Measurements from ENCODE around the gene MUTYH.
"Not testable (repeated sequence)": the region's sequence is repeated elsewhere in the genome, so short reads cannot be mapped to it uniquely, and the experiment has no call there.

Gene MUTYH

GRCh38 chr1:45297666-45298356 is 42.4 kb downstream of the MUTYH start:
- H3K4me3 ChIP-seq (ENCODE audit: low read length), result no peak overlapping the region
- no peak for DNase-seq (ENCODE audit: low read depth)
- TF ChIP-seq CTCF (conservative IDR thresholded peaks at IDR 0.05; ENCODE audit: low read depth, low read length), result no peak

- H3K4me3 ChIP-seq (ENCODE audit: low read length), result no peak overlapping the region
- no peak for TF ChIP-seq CTCF (conservative IDR thresholded peaks at IDR 0.05; ENCODE audit: low read depth, low read length)
- DNase-seq (ENCODE audit: low read depth), result no peak
Measured at GRCh38 chr1:45291716-45292115, 48.5 kb downstream of the MUTYH start.

GRCh38 chr1:45291002-45291401 is 49.2 kb downstream of the MUTYH start:
- not testable (repeated sequence) for H3K4me3 ChIP-seq (ENCODE audit: low read length); DNase-seq (ENCODE audit: low read depth)

GRCh38 chr1:45286521-45286920 is 53.7 kb downstream of the MUTYH start:
- H3K4me3 ChIP-seq (ENCODE audit: low read length); DNase-seq (ENCODE audit: low read depth): not testable (repeated sequence)

GRCh38 chr1:45284858-45285257 is 55.4 kb downstream of the MUTYH start:
- H3K4me3 ChIP-seq (ENCODE audit: low read length); DNase-seq (ENCODE audit: low read depth): not testable (repeated sequence)

GRCh38 chr1:45282351-45282750 is 57.9 kb downstream of the MUTYH start:
- H3K4me3 ChIP-seq (ENCODE audit: low read length), result no peak overlapping the region
- no peak for DNase-seq (ENCODE audit: low read depth)
- TF ChIP-seq CTCF (conservative IDR thresholded peaks at IDR 0.05; ENCODE audit: low read depth, low read length), result no peak
